Stimulated activated naive CD8-positive, alpha-beta T cell treated with anti-CD3 and anti-CD28 coated beads, Interleukin-15, Interleukin-2, amounts not matched to agents 100 ng/mL and 50 ng/mL, for 24 hours (primary cell): ENCODE results near the gene INTS6.

Experiments used
- H3K27ac Mint-ChIP-seq: one replicate; pipeline ENCODE4 v1.8.0; 2021; ENCODE audit warnings: mild to moderate bottlenecking, mixed read lengths
- H3K27me3 Mint-ChIP-seq: one replicate; pipeline ENCODE4 v1.8.0; 2021; ENCODE audit warnings: mixed read lengths
- H3K36me3 Mint-ChIP-seq: one replicate; pipeline ENCODE4 v1.8.0; 2021; ENCODE audit warnings: low read depth, mixed read lengths
- H3K4me1 Mint-ChIP-seq: one replicate; pipeline ENCODE4 v1.8.0; 2021; ENCODE audit warnings: low read depth, mixed read lengths
- H3K4me3 Mint-ChIP-seq: one replicate; pipeline ENCODE4 v1.8.0; 2021; ENCODE audit warnings: mild to moderate bottlenecking, mixed read lengths
- H3K9me3 Mint-ChIP-seq: one replicate; pipeline ENCODE4 v1.8.0; 2021; ENCODE audit warnings: mixed read lengths

The INTS6 gene

GRCh38 chr13:51477149-51477548 lies 24.3 kb upstream of the INTS6 start:
- H3K27me3 Mint-ChIP-seq = no peaks in the 10 kb centered on the region
- H3K36me3 Mint-ChIP-seq = no peaks in the 10 kb centered on the region
- H3K27ac Mint-ChIP-seq = no peak overlapping the region
- no peak overlapping the region for H3K4me3 Mint-ChIP-seq
- H3K9me3 Mint-ChIP-seq = no peaks in the 10 kb centered on the region
- H3K4me1 Mint-ChIP-seq = no peaks in the 10 kb centered on the region

GRCh38 chr13:51475727-51476501 lies 23.1 kb upstream of the INTS6 start:
- no peaks in the 10 kb centered on the region for H3K36me3 Mint-ChIP-seq

GRCh38 chr13:51469790-51470189 lies 17.0 kb upstream of the INTS6 start:
- Mint-ChIP-seq H3K36me3 (no peaks in the 10 kb centered on the region), H3K9me3 (no peaks in the 10 kb centered on the region), H3K27me3 (no peaks in the 10 kb centered on the region), H3K4me1 (no peaks in the 10 kb centered on the region), H3K27ac (no peak overlapping the region), H3K4me3 (no peak overlapping the region)

More at GRCh38 chr13:51475727-51476501, 23.1 kb upstream of the INTS6 start:
- Mint-ChIP-seq H3K9me3 (no peaks in the 10 kb centered on the region), H3K4me1 (no peaks in the 10 kb centered on the region), H3K4me3 (no peak overlapping the region), H3K27ac (no peak overlapping the region), H3K27me3 (no peaks in the 10 kb centered on the region)

GRCh38 chr13:51467730-51468129 lies 14.9 kb upstream of the INTS6 start:
- no peaks in the 10 kb centered on the region for H3K36me3 Mint-ChIP-seq
- no peak overlapping the region for H3K4me3 Mint-ChIP-seq
- H3K27ac Mint-ChIP-seq = no peak overlapping the region
- no peaks in the 10 kb centered on the region for H3K9me3 Mint-ChIP-seq
- no peaks in the 10 kb centered on the region for H3K27me3 Mint-ChIP-seq
- H3K4me1 Mint-ChIP-seq = no peaks in the 10 kb centered on the region

GRCh38 chr13:51465124-51465523 lies 12.3 kb upstream of the INTS6 start:
- no peak overlapping the region for H3K27ac Mint-ChIP-seq
- H3K9me3 Mint-ChIP-seq = no peaks in the 10 kb centered on the region
- H3K4me3 Mint-ChIP-seq = no peak overlapping the region
- no peaks in the 10 kb centered on the region for H3K36me3 Mint-ChIP-seq
- no peaks in the 10 kb centered on the region for H3K27me3 Mint-ChIP-seq
- no peaks in the 10 kb centered on the region for H3K4me1 Mint-ChIP-seq

GRCh38 chr13:51457086-51457815 lies 4.4 kb upstream of the INTS6 start:
- Mint-ChIP-seq H3K4me3 (no peak overlapping the region), H3K27ac (no peak overlapping the region), H3K36me3 (peaks cover 28% of the 10 kb centered on the region), H3K4me1 (peaks cover 21% of the 10 kb centered on the region), H3K9me3 (peaks cover 7% of the 10 kb centered on the region), H3K27me3 (no peaks in the 10 kb centered on the region)

- Mint-ChIP-seq H3K4me1 (peaks cover 21% of the 10 kb centered on the region), H3K27me3 (no peaks in the 10 kb centered on the region), H3K36me3 (peaks cover 28% of the 10 kb centered on the region), H3K9me3 (peaks cover 7% of the 10 kb centered on the region), H3K4me3 (no peak overlapping the region), H3K27ac (no peak overlapping the region)
Observed at GRCh38 chr13:51456510-51456909, 3.7 kb upstream of the INTS6 start.

GRCh38 chr13:51455532-51455931 lies 2.7 kb upstream of the INTS6 start:
- Mint-ChIP-seq H3K27ac (no peak overlapping the region), H3K27me3 (no peaks in the 10 kb centered on the region), H3K4me3 (no peak overlapping the region), H3K36me3 (peaks cover 36% of the 10 kb centered on the region), H3K4me1 (peaks cover 23% of the 10 kb centered on the region), H3K9me3 (peaks cover 7% of the 10 kb centered on the region)

- H3K4me1 Mint-ChIP-seq = peaks cover 36% of the 10 kb centered on the region
- H3K4me3 Mint-ChIP-seq = peak overlapping the region; percentile 93
- H3K27me3 Mint-ChIP-seq = no peaks in the 10 kb centered on the region
- peaks cover 45% of the 10 kb centered on the region for H3K36me3 Mint-ChIP-seq
- peak overlapping the region; percentile 98 for H3K27ac Mint-ChIP-seq
- H3K9me3 Mint-ChIP-seq = peaks cover 3% of the 10 kb centered on the region
Observed at GRCh38 chr13:51453959-51454703, 1.3 kb upstream of the INTS6 start.

GRCh38 chr13:51453207-51453958 lies 547 bp upstream of the INTS6 start:
- Mint-ChIP-seq H3K27me3 (no peaks in the 10 kb centered on the region), H3K4me3 (peak overlapping the region; percentile 93), H3K9me3 (peaks cover 3% of the 10 kb centered on the region), H3K4me1 (peaks cover 41% of the 10 kb centered on the region), H3K36me3 (peaks cover 48% of the 10 kb centered on the region), H3K27ac (peak overlapping the region; percentile 98)

GRCh38 chr13:51451467-51452360 lies 1.1 kb downstream of the INTS6 start:
- H3K4me3 Mint-ChIP-seq = peak overlapping the region; percentile 93
- H3K27ac Mint-ChIP-seq = peak overlapping the region; percentile 90
- H3K9me3 Mint-ChIP-seq = peaks cover 3% of the 10 kb centered on the region
- H3K27me3 Mint-ChIP-seq = no peaks in the 10 kb centered on the region
- peaks cover 44% of the 10 kb centered on the region for H3K4me1 Mint-ChIP-seq
- peaks cover 53% of the 10 kb centered on the region for H3K36me3 Mint-ChIP-seq

GRCh38 chr13:51451134-51451466 lies 1.7 kb downstream of the INTS6 start:
- Mint-ChIP-seq H3K4me1 (peaks cover 50% of the 10 kb centered on the region), H3K9me3 (peaks cover 3% of the 10 kb centered on the region), H3K27ac (peak overlapping the region; percentile 83), H3K4me3 (peak overlapping the region; percentile 93), H3K36me3 (peaks cover 57% of the 10 kb centered on the region), H3K27me3 (no peaks in the 10 kb centered on the region)

- Mint-ChIP-seq H3K4me1 (peaks cover 32% of the 10 kb centered on the region), H3K4me3 (peak overlapping the region; percentile 19), H3K36me3 (peaks cover 48% of the 10 kb centered on the region), H3K27ac (no peak overlapping the region), H3K27me3 (no peaks in the 10 kb centered on the region), H3K9me3 (no peaks in the 10 kb centered on the region)
Observed at GRCh38 chr13:51449018-51449417, 3.8 kb downstream of the INTS6 start.

GRCh38 chr13:51444922-51445321 lies 7.9 kb downstream of the INTS6 start:
- Mint-ChIP-seq H3K27me3 (no peaks in the 10 kb centered on the region), H3K27ac (no peak overlapping the region)

More at GRCh38 chr13:51444922-51445321, 7.9 kb downstream of the INTS6 start:
- Mint-ChIP-seq H3K4me1 (peaks cover 21% of the 10 kb centered on the region), H3K9me3 (no peaks in the 10 kb centered on the region), H3K4me3 (no peak overlapping the region), H3K36me3 (peaks cover 50% of the 10 kb centered on the region)
